GM21619 (cell line): ENCODE measurements around the gene MATN4.

Source experiments
- ATAC-seq: cut with Tn5 transposase; IDR thresholded peaks from one replicate; pipeline ENCODE4 v1.9.1; 2021; ENCODE audit not compliant: unreplicated experiment

The MATN4 gene

GRCh38 chr20:45341579-45341938 is 33.5 kb upstream of the MATN4 start:
- no peak for ATAC-seq

GRCh38 chr20:45340951-45341350 is 32.9 kb upstream of the MATN4 start:
- no peak for ATAC-seq

GRCh38 chr20:45340236-45340847 is 32.2 kb upstream of the MATN4 start:
- no peak for ATAC-seq

- ATAC-seq: no peak
Measured at GRCh38 chr20:45339799-45340198, 31.7 kb upstream of the MATN4 start.

- no peak for ATAC-seq
Measured at GRCh38 chr20:45339084-45339483, 31.0 kb upstream of the MATN4 start.

- ATAC-seq: no peak
Measured at GRCh38 chr20:45338121-45339030, 30.3 kb upstream of the MATN4 start.

- no peak for ATAC-seq
Measured at GRCh38 chr20:45337367-45338120, 29.4 kb upstream of the MATN4 start.

GRCh38 chr20:45336530-45337366 is 28.6 kb upstream of the MATN4 start:
- ATAC-seq: no peak

GRCh38 chr20:45330476-45330875 is 22.4 kb upstream of the MATN4 start:
- no peak for ATAC-seq

GRCh38 chr20:45329497-45330319 is 21.6 kb upstream of the MATN4 start:
- ATAC-seq: no peak

GRCh38 chr20:45328451-45328850 is 20.4 kb upstream of the MATN4 start:
- no peak for ATAC-seq

- no peak for ATAC-seq
Measured at GRCh38 chr20:45325371-45325770, 17.3 kb upstream of the MATN4 start.

GRCh38 chr20:45323731-45324130 is 15.6 kb upstream of the MATN4 start:
- ATAC-seq: no peak

GRCh38 chr20:45322952-45323383 is 14.9 kb upstream of the MATN4 start:
- ATAC-seq: no peak

GRCh38 chr20:45320948-45321595 is 13.0 kb upstream of the MATN4 start:
- ATAC-seq: peak; percentile 72

GRCh38 chr20:45318948-45319347 is 10.8 kb upstream of the MATN4 start:
- no peak for ATAC-seq

- ATAC-seq: no peak
Measured at GRCh38 chr20:45318386-45318939, 10.4 kb upstream of the MATN4 start.

GRCh38 chr20:45317826-45318225 is 9.7 kb upstream of the MATN4 start:
- ATAC-seq: no peak
